Activated naive CD4-positive, alpha-beta T cell treated with anti-CD3 and anti-CD28 coated beads, Interleukin-2, amount 10 ng/mL, durations not matched to agents 5 hours and 36 hours (primary cell): ENCODE results near the gene LGMN. TPM values are rescaled to one million over a fixed set of nuclear protein-coding genes. Genes with fewer than 3 reads are reported as not detected.

Source experiments
- total RNA-seq, 2 experiments: library from RNA; stranded (reverse); gene quantifications; one replicate each; pipeline ENCODE4 v1.2.3, GENCODE V29; 2021

The LGMN gene
- total RNA-seq = 1 to 10 TPM; 7.3 to 7.6 TPM

GRCh38 chr14:92748259-92749016, at the start of gene LGMN:
Gene LGMN (minus strand): TSS chr14:92748627. CDS start chr14:92732786, 15,841 bp downstream.

GRCh38 chr14:92793709-92794546, 45.5 kb upstream of the LGMN start, which contains the start of gene GOLGA5:
Gene GOLGA5 (plus strand): TSS chr14:92794305. CDS start chr14:92797438, 3,133 bp downstream.

Other genes starting within 250 kb of the LGMN start
- 10 to 100 TPM; 63.2 to 66.4 TPM for gene RIN3, start 234.8 kb downstream of the LGMN start, total RNA-seq
- 10 to 100 TPM; 17.6 to 18.3 TPM for gene GOLGA5, start 45.7 kb upstream of the LGMN start, total RNA-seq
- gene CHGA, start 174.5 kb upstream of the LGMN start, total RNA-seq = not detected